CD4-positive, alpha-beta T cell (primary cell): ENCODE measurements around the gene OR7A5. TPM values are rescaled to one million over a fixed set of nuclear protein-coding genes. Genes with fewer than 3 reads are reported as not detected.
"Not testable (repeated sequence)": the region's sequence is repeated elsewhere in the genome, so short reads cannot be mapped to it uniquely, and the experiment has no call there.

ENCODE experiments used
- ATAC-seq: fragments of 200-7000 bp; cut with Tn5 transposase; one replicate; pipeline ENCODE4 v1.10.0; 2022; ENCODE audit warnings: mild to moderate bottlenecking; ENCODE audit not compliant: poor library complexity
- CTCF ChIA-PET: fragments of 350-600 bp; sonication (Branson Sonifier 250); formaldehyde crosslinking; loops from one replicate; lab custom pipeline; 2021; ENCODE audit warnings: antibody characterized with exemption, inconsistent platforms; lab: Charles Lee
- POLR2A ChIA-PET: fragments of 350-600 bp; sonication (Branson Sonifier 250); formaldehyde crosslinking; loops from one replicate; lab custom pipeline; 2021; ENCODE audit warnings: antibody characterized with exemption, inconsistent platforms; lab: Charles Lee
- DNase-seq, 14 experiments: peaks; one replicate each; pipeline ENCODE4 v3.0.0-alpha.2; 2013 to 2020; ENCODE audit warnings: mixed read lengths in 2 of 14
- H3K27ac ChIP-seq, 2 donors: one replicate each; pipeline versions ENCODE4 v1.5.1 to v1.7.0; 2013; ENCODE audit warnings: low read length in 2 of 2, low read depth in 1 of 2, mild to moderate bottlenecking in 1 of 2
- H3K27me3 ChIP-seq, 2 experiments: 1 replicate in 1 of 2; 2 replicates in 1 of 2; pipeline versions ENCODE4 v1.6.1 to v1.7.0; 2013; ENCODE audit warnings: low read length in 2 of 2, control low read depth in 1 of 2, mild to moderate bottlenecking in 1 of 2, moderate library complexity in 1 of 2; ENCODE audit not compliant: insufficient read depth in 2 of 2, control insufficient read depth in 1 of 2
- H3K36me3 ChIP-seq: one replicate; pipeline ENCODE4 v1.6.1; 2013; ENCODE audit warnings: low read length, control low read depth; ENCODE audit not compliant: insufficient read depth
- H3K4me1 ChIP-seq: one replicate; pipeline ENCODE4 v1.6.1; 2013; ENCODE audit warnings: low read length, control low read depth; ENCODE audit not compliant: insufficient read depth
- H3K4me3 ChIP-seq: one replicate; pipeline ENCODE4 v1.5.1; 2013; ENCODE audit warnings: mild to moderate bottlenecking, low read length, moderate library complexity
- H3K9me3 ChIP-seq, 2 experiments: 1 replicate in 1 of 2; 2 replicates in 1 of 2; pipeline versions ENCODE4 v1.6.1 to v1.7.0; 2013; ENCODE audit warnings: low read length in 2 of 2, mild to moderate bottlenecking in 2 of 2, control low read depth in 1 of 2, moderate library complexity in 1 of 2; ENCODE audit not compliant: control insufficient read depth in 1 of 2, insufficient read depth in 1 of 2
- H3K27ac Mint-ChIP-seq: one replicate; pipeline ENCODE4 v1.8.0; 2020; ENCODE audit warnings: mixed read lengths
- H3K27me3 Mint-ChIP-seq: one replicate; pipeline ENCODE4 v1.8.0; 2021; ENCODE audit warnings: mixed read lengths
- H3K36me3 Mint-ChIP-seq: one replicate; pipeline ENCODE4 v1.8.0; 2021; ENCODE audit warnings: low read depth, mixed read lengths
- H3K4me1 Mint-ChIP-seq: one replicate; pipeline ENCODE4 v1.8.0; 2021; ENCODE audit warnings: low read depth, mixed read lengths
- H3K4me3 Mint-ChIP-seq: one replicate; pipeline ENCODE4 v1.8.0; 2020; ENCODE audit warnings: mild to moderate bottlenecking, mixed read lengths
- H3K9me3 Mint-ChIP-seq: one replicate; pipeline ENCODE4 v1.8.0; 2020; ENCODE audit warnings: mixed read lengths
- CTCF ChIP-seq: fragments of 200-600 bp; IDR thresholded peaks from one replicate; pipeline ENCODE4 v1.8.0; 2022; ENCODE audit warnings: antibody characterized with exemption, mild to moderate bottlenecking
- intact Hi-C, 2 experiments: fragments of 100-400 bp; cut with DNase I in 1 of 2; cut with micrococcal nuclease in 1 of 2; formaldehyde crosslinking; loops; one replicate each; pipeline versions ENCODE4 v1.15.1 to v1.9.0; 2023 to 2025; cut with DNase I, micrococcal nuclease
- total RNA-seq, 174 experiments: library from RNA in 2 of 174; stranded (reverse) in 2 of 174; gene quantifications; one replicate each; pipeline ENCODE4 v1.2.3 and lab custom pipeline; 2021 to 2026

Gene OR7A5
- total RNA-seq, 2 experiments from 2014 or later, result not detected

- intact Hi-C loops, result no loop called here
- Mint-ChIP-seq H3K27me3 (peaks cover 15% of the 10 kb centered on the region), H3K36me3 (no peaks in the 10 kb centered on the region), H3K9me3 (no peaks in the 10 kb centered on the region), H3K4me3 (no peak overlapping the region), H3K4me1 (no peaks in the 10 kb centered on the region), H3K27ac (no peak overlapping the region)
- Histone ChIP-seq H3K9me3 (no peaks in the 10 kb centered on the region), H3K4me1 (no peaks in the 10 kb centered on the region), H3K36me3 (no peaks in the 10 kb centered on the region), H3K4me3 (no peak overlapping the region), H3K27me3 (peaks cover 0 to 8% of the 10 kb centered on the region in 2 experiments), H3K27ac (no peak overlapping the region)
- DNase-seq, result peak in 2 of 14 experiments; percentile 13 to 28
- POLR2A ChIA-PET, result no interaction called here
- CTCF ChIA-PET, result no interaction called here
- no peak for ATAC-seq
- no peak for TF ChIP-seq CTCF
Observed at GRCh38 chr19:14795078-14795721, 39.8 kb downstream of the OR7A5 start.

- H3K27ac ChIP-seq, H3K4me1 ChIP-seq, ATAC-seq, intact Hi-C loops, H3K27ac Mint-ChIP-seq, H3K4me3 Mint-ChIP-seq, CTCF ChIA-PET, H3K9me3 Mint-ChIP-seq, H3K4me3 ChIP-seq, POLR2A ChIA-PET, H3K27me3 ChIP-seq, H3K36me3 Mint-ChIP-seq, H3K27me3 Mint-ChIP-seq, DNase-seq, H3K4me1 Mint-ChIP-seq, H3K36me3 ChIP-seq, H3K9me3 ChIP-seq: not testable (repeated sequence)
Observed at GRCh38 chr19:14792250-14792649, 42.7 kb downstream of the OR7A5 start.

GRCh38 chr19:14786421-14786851, 48.5 kb downstream of the OR7A5 start:
- peak in 5 of 14 experiments; percentile 7 to 59 (median 19) for DNase-seq
- intact Hi-C loops, result loop anchor here in 1 of 2 experiments (5.0 kb wide), 1 partner anchor 101 kb away; the partner anchor contains the start of gene OR7A17
- CTCF ChIA-PET, result interaction anchor here (0.6 kb wide), 1 partner anchor 80 kb away, joined by 3 read pairs; no protein-coding TSS in a partner anchor

GRCh38 chr19:14785102-14785793, 49.7 kb downstream of the OR7A5 start:
- H3K4me3 Mint-ChIP-seq, H3K9me3 ChIP-seq, CTCF ChIA-PET, H3K27ac ChIP-seq, H3K36me3 Mint-ChIP-seq, POLR2A ChIA-PET, H3K27me3 ChIP-seq, H3K9me3 Mint-ChIP-seq, H3K27ac Mint-ChIP-seq, H3K4me3 ChIP-seq, H3K36me3 ChIP-seq: not testable (repeated sequence)
- ATAC-seq (peak; percentile 32), DNase-seq (peak in 3 of 14 experiments; percentile 34 to 73 (median 63))
- intact Hi-C loops, result loop anchor here in 1 of 2 experiments (5.0 kb wide), 1 partner anchor 102 kb away; the partner anchor contains the start of gene OR7A17
- H3K4me1 ChIP-seq, result peaks cover 26% of the 10 kb centered on the region
- Mint-ChIP-seq H3K27me3 (peaks cover 31% of the 10 kb centered on the region), H3K4me1 (peaks cover 15% of the 10 kb centered on the region)

More at GRCh38 chr19:14786421-14786851, 48.5 kb downstream of the OR7A5 start:
- Histone ChIP-seq H3K27ac (no peak overlapping the region), H3K36me3 (no peaks in the 10 kb centered on the region), H3K27me3 (peaks cover 4% of the 10 kb centered on the region in 2 experiments), H3K4me3 (no peak overlapping the region), H3K4me1 (peaks cover 26% of the 10 kb centered on the region), H3K9me3 (peaks cover 0 to 3% of the 10 kb centered on the region in 2 experiments)
- Mint-ChIP-seq H3K27me3 (peaks cover 28% of the 10 kb centered on the region), H3K4me3 (no peak overlapping the region), H3K27ac (no peak overlapping the region), H3K9me3 (no peaks in the 10 kb centered on the region), H3K36me3 (no peaks in the 10 kb centered on the region), H3K4me1 (peaks cover 15% of the 10 kb centered on the region)
- POLR2A ChIA-PET, result no interaction called here
- peak; percentile 59 for TF ChIP-seq CTCF
- no peak for ATAC-seq

- intact Hi-C loops, result loop anchor here in 1 of 2 experiments (5.0 kb wide), 1 partner anchor 103 kb away; the partner anchor contains the start of gene OR7A17
- H3K27ac Mint-ChIP-seq, POLR2A ChIA-PET, H3K27ac ChIP-seq, CTCF ChIA-PET, ATAC-seq, H3K27me3 ChIP-seq, H3K9me3 Mint-ChIP-seq, H3K4me3 ChIP-seq, H3K36me3 ChIP-seq, H3K36me3 Mint-ChIP-seq, H3K4me3 Mint-ChIP-seq, H3K9me3 ChIP-seq: not testable (repeated sequence)
- Mint-ChIP-seq H3K27me3 (peaks cover 31% of the 10 kb centered on the region), H3K4me1 (peaks cover 15% of the 10 kb centered on the region)
- DNase-seq, result peak in 2 of 14 experiments; percentile 66 to 75
- peaks cover 26% of the 10 kb centered on the region for H3K4me1 ChIP-seq
Observed at GRCh38 chr19:14784730-14785101, 50.3 kb downstream of the OR7A5 start.
